ENCODE measurements around the gene MAP2.

MAP2 gene

GRCh38 chr2:209425471-209426071 lies 1.7 kb downstream of the MAP2 start:
- DNase-seq = peak; percentile 63

- DNase-seq = peak; percentile 84
These were observed 2.6 kb downstream of the MAP2 start for GRCh38 chr2:209426432-209426831.

GRCh38 chr2:209431701-209432100 lies 7.9 kb downstream of the MAP2 start:
- peak; percentile 92 for DNase-seq

DNA sequence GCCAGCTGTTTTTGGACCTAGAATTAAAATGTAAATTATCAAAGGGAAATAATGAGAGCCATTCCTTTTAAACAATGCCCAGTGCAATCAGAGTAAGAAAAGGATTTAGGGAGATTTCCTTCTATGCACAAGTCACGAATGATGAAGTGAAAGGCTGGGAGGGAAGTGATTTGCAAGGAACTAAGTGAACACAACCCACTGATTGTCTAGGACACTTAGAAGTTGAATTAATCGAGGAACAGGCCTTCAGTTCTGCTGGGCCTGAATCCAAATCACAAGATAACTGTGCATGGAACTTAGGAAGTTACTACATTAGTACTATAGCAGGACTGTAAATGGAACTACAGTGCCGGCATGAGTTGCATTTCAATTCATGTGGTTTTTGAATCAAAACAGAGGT lies 17.7 kb downstream of the MAP2 start:
- DNase-seq = no peak

DNA sequence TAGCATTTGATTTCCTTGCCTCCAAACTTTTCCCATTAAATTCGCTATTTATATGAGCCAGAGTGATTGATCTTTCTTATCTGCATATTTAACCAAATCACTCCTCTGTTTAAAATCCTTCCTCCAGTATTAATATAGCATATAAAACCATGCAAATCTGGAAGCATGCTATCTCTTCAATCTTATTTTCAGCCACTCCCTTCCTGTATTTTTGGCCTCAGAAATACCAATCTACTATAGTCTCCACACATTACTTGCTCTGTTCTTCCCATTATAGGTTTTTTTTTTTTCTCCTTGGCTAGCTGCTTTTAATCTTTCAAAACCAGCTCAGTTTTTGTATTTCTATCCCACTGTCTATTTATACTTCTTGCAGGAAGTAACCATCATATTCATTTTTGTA lies 19.1 kb downstream of the MAP2 start:
- no peak for DNase-seq

DNA sequence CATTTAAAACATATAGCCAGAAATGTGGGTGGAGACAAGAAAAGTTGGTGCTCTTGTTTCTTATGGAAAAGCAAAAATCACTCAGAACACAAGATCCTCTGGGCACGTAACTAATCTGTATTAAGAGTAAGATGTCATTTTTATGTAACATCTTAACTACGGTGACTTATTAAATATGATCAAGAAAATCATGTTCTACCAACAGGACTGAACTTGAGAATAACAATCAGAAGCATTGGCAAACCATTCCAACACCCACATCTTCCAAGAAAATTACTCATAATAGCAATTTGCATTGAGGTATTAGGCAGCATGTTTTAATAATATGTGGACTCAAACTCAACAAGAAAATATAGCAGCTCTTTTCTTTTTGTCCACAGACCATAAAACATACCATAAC lies 21.6 kb downstream of the MAP2 start:
- no peak for DNase-seq

GRCh38 chr2:209451209-209451834 lies 27.5 kb downstream of the MAP2 start:
- no peak for DNase-seq

GRCh38 chr2:209456489-209456888 lies 32.6 kb downstream of the MAP2 start:
- no peak for DNase-seq

DNA sequence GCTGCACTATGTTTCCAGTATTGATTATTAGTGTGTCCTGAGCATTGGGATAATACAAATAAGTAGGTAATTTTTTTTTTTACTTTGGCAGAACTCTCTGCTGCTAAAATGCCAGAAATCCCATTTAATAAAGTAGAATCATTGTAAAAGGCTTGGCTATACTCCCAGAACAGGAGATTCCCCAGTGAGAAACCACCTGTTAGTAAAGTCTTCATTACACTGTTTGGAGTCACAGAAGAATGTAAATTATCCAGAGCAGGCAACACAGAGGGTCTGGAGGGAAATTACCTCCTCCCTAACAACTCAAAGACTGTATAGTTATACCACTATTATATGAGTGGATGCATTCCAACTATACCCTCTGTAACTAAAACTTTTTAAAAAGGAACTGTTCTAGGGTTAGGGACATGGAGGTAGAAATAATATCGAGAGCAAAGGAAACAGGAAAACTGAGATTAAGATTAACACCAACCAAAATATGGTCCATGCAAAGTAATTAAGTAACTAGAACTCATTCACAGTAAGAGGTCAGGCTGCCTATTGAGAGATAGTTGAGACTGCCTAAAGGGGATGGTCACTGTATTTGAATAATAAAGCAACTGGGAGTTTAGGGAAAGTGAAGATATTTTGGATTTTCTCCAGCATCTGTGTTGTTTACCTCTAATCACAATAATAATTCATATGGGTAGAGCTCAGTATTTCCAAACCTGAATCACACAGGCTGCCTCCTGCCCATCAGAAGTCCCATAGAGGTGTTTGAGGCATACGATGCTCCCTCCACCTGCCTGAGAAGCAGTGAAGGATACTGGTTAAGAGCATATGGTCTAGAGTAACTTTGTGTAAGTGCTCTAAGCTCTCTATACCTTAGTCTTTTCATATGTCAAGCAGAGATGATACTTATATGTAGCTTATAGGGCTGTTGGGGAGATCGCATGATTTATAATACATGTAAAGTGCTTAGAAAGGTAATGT lies 34.4 kb downstream of the MAP2 start:
- DNase-seq = no peak

DNA sequence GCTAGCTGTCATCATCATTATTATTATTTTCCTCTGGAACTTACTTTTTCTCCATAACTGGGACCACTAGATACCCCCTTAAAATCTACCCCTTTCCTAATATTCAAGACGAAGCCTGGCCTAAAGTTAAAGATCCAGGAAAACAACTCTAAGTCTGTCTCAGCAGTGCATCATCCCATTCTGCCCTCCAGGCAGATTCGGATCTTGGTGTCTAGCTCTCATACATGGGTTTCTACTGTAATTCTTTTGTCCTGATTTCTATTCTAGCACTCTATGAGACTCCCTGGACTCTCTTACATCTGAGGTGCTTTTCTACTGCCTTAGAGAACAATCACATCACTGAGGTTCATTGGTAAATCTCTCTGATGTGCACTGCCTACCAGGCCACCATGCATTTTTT lies 35.5 kb downstream of the MAP2 start:
- DNase-seq = no peak

- DNase-seq = no peak
These were observed 36.4 kb downstream of the MAP2 start for GRCh38 chr2:209460151-209460761.

DNA sequence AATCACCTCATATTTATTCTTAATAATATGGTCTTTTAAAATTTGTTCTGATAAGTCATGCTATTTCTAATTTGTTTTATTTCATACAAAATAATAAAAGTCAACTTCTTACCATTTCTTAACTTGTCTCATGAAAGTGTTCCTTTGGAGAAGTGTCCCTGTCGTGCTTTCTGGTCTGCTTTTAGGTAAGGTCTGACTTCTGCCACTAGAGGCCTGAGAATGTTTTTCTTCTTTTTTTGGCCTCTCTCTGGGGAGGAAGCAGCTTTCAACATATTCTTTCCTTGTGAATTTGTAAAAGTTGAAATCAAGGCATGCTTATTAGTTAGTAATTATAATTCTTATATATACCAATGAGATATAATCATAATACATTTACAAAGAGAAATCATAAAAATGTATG lies 39.4 kb downstream of the MAP2 start:
- DNase-seq = no peak

DNA sequence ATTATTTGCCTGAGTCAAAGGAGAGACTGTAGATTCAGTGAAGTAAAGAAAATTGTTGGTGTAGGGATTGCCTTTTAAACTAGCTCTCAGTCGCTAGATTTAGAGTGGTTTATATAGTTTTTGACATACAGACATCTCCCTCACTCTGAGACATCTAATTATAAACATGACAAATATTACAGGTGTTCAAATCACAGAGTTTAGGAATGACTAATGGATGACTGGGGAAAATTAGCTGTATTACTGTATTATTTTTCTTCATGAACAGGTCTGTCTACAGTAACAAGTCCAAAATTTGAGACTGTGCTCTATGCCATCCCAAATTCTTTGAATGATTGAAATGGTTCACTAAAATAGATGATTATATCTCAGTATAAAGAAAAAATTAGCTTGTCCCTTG lies 40.0 kb downstream of the MAP2 start:
- no peak for DNase-seq

DNA sequence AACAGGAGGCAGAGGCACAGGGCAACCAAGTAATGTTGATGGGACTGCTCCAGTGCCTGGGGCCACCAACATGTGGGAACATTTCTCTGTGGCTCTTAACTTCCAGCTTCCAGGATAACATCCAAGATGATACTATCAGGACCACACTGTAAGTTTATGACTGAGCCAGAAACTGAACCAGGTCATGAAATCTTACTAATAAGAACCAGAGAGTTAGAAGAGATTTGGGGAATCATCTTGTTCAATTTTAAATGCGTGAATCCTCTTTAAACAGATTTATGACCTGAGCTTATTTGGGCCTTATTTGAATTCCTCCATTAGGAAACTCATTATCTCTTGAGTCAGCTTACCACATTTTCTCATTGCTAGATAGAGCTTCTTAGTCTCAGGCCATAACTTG lies 45.0 kb downstream of the MAP2 start:
- no peak for DNase-seq

DNA sequence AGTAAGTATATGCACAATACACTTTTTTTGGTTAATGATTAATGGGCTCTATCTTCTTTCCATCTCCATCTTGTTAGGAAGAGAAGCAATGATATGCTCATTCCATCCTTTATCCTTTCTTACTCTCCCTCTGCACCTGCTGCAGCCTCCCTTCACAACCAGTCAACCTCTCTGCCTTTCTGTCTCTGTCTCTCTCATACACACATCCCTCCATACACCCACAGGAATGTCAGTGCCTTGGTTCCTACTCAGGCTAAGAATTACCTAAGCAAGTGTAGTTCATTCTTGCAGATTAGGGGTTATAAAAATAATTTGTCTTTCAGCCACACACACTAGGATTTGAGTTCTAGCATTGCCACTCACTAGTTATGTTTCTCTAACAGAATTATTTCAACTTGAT lies 45.6 kb downstream of the MAP2 start:
- DNase-seq = no peak

DNA sequence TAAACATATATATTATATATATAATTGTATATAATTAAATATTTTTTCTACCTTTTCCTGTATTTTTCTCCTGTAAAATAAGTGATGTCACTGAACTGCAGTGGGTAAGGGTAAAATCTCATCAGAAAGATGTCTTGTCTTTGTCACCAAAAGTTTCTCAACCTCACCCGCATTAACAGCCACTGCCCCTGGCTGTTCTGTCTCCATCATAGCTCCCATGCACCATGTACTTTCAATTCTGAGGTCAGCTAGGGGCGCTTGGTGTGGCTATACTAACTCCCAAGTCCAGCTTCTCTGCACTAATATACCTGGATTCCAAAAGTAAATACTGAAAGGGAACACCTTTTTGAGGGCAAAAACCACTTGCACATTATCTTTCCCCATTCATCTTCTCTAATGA lies 46.6 kb downstream of the MAP2 start:
- DNase-seq = no peak

GRCh38 chr2:209471037-209471436 lies 47.2 kb downstream of the MAP2 start:
- no peak for DNase-seq

- peak; percentile 76 for DNase-seq
These were observed 48.4 kb downstream of the MAP2 start for GRCh38 chr2:209472112-209472832.

- peak; percentile 54 for DNase-seq
These were observed 49.0 kb downstream of the MAP2 start for GRCh38 chr2:209472871-209473270.

- no peak for DNase-seq
These were observed 50.1 kb downstream of the MAP2 start for GRCh38 chr2:209473930-209474419.

- DNase-seq = no peak
These were observed 51.1 kb downstream of the MAP2 start for GRCh38 chr2:209474960-209475359.

GRCh38 chr2:209476367-209477208 lies 52.7 kb downstream of the MAP2 start:
- no peak for DNase-seq
